Lower leg skin (tissue), 4 donors: ENCODE measurements around the gene HUWE1. TPM values are rescaled to one million over a fixed set of nuclear protein-coding genes. Genes with fewer than 3 reads are reported as not detected.

Experiments used
- DNase-seq, 2 donors: peaks; one replicate each; pipeline ENCODE4 v3.0.0-alpha.2; 2019; ENCODE audit warnings: low spot score in 2 of 2
- H3K4me3 ChIP-seq: fragments of 200-600 bp; sonication (generic); 2 replicates; pipeline ENCODE4 v1.5.1; 2017; ENCODE audit warnings: mild to moderate bottlenecking, low read depth; ENCODE audit not compliant: poor library complexity, severe bottlenecking
- POLR2A ChIP-seq, 2 donors: fragments of 450-650 bp; IDR thresholded peaks; one replicate each; pipeline ENCODE4 v1.6.1; 2016 to 2017; ENCODE audit warnings: antibody characterized with exemption in 2 of 2, mild to moderate bottlenecking in 1 of 2, moderate library complexity in 1 of 2
- WGBS, 2 donors: methylation state at CpG; one replicate each; pipeline ENCODE4 v1.1.5; 2018; 5-methylcytosine and 5-hydroxymethylcytosine counted together
- intact Hi-C: fragments of 100-400 bp; cut with DNase I; formaldehyde crosslinking; loops from one replicate; pipeline ENCODE4 v1.15.0; 2023; ENCODE audit warnings: low total_unique reads
- total RNA-seq, 4 donors: library from RNA; depleted of rRNA; stranded (reverse); fragments of >200 nt; gene quantifications; one replicate each; pipeline ENCODE4 v1.1.0, GENCODE V29; 2016
- TF ChIP-seq, protein P1 (sequence below), 3 donors: fragments of 450-650 bp; IDR thresholded peaks; one replicate each; pipeline ENCODE4 v1.5.1; 2016; ENCODE audit warnings: antibody characterized with exemption in 3 of 3, mild to moderate bottlenecking in 3 of 3, moderate library complexity in 2 of 3

HUWE1 gene
- total RNA-seq, 4 donors from 2014 or later = 128 to 175 (median 158) TPM

DNA sequence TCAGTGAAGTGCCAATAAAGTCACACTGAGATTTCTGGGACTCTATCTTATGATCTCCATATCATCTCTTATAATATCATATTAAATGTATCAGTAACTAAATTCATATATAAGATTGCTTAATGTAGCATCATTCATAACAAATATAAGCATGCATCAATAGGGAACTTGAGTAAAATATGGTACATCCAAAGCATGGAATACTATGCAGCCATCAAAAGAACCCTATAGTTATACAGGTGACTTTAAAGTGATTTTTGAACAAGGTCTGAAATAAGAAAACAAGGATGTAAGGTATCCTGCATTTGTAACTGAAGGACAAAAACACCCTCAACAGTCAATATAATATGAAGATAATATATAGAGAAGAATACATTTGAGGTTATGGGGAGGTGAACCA, 47.3 kb downstream of the HUWE1 start:
- TF ChIP-seq, protein P1, sequence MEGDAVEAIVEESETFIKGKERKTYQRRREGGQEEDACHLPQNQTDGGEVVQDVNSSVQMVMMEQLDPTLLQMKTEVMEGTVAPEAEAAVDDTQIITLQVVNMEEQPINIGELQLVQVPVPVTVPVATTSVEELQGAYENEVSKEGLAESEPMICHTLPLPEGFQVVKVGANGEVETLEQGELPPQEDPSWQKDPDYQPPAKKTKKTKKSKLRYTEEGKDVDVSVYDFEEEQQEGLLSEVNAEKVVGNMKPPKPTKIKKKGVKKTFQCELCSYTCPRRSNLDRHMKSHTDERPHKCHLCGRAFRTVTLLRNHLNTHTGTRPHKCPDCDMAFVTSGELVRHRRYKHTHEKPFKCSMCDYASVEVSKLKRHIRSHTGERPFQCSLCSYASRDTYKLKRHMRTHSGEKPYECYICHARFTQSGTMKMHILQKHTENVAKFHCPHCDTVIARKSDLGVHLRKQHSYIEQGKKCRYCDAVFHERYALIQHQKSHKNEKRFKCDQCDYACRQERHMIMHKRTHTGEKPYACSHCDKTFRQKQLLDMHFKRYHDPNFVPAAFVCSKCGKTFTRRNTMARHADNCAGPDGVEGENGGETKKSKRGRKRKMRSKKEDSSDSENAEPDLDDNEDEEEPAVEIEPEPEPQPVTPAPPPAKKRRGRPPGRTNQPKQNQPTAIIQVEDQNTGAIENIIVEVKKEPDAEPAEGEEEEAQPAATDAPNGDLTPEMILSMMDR (IDR thresholded peaks at IDR 0.05) = no peak
- no peak for TF ChIP-seq POLR2A (IDR thresholded peaks at IDR 0.05)
- H3K4me3 ChIP-seq = no peak overlapping the region
- intact Hi-C loops = no loop called here
- no peak for DNase-seq

- TF ChIP-seq, protein P1 (IDR thresholded peaks at IDR 0.05) = no peak
- no peak for TF ChIP-seq POLR2A (IDR thresholded peaks at IDR 0.05)
- intact Hi-C loops = no loop called here
- no peak for DNase-seq
- H3K4me3 ChIP-seq = no peak overlapping the region
- WGBS, 2 donors = 53 to 58% methylated on average over 2 of the region's 2 CpGs
Observed at GRCh38 chrX:53637479-53637878, 49.0 kb downstream of the HUWE1 start.

DNA sequence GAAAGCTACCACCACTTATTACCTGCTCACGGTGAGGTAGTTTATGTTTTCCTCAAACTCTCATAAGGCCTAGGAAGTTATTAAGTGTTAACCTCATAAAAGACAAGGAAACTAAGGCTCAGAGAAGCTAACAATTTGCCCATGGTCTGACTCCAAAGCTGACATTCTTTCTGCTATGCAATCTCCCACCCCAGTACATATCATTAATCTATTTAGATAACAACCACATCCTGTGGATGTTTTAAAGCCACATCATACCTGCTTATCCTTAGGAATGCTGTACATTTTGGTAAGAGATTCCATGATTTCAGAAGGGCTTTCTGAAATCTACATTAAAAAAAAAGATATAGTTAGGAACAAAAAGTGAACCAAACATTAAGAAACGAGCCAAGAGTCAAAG, 55.4 kb downstream of the HUWE1 start:
- 64 to 92% methylated on average over 2 of the region's 2 CpGs for WGBS, 2 donors
- DNase-seq = no peak
- intact Hi-C loops = no loop called here
- TF ChIP-seq, protein P1 (IDR thresholded peaks at IDR 0.05) = no peak
- TF ChIP-seq POLR2A (IDR thresholded peaks at IDR 0.05) = no peak
- no peak overlapping the region for H3K4me3 ChIP-seq

DNA sequence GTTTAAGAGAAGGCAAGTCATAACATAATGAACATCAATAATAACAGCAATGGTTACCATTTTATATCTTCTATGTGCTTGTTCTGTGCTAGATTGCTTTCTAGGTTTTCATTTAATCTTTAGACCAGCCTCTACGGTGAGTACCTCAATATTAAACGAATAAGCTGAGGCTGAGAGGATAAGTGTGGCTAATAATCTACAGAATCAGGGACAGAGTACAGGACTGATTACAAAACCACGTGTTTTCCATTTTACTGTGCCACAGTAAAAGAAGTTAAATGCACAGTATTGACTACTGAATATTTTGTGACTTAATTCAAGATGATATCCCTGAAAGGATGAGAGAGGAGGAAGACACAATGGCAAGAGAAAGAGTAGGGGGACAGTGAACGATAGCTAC, 56.3 kb downstream of the HUWE1 start:
- intact Hi-C loops = no loop called here
- TF ChIP-seq POLR2A (IDR thresholded peaks at IDR 0.05) = no peak
- TF ChIP-seq, protein P1 (IDR thresholded peaks at IDR 0.05) = no peak
- no peak for DNase-seq
- H3K4me3 ChIP-seq = no peak overlapping the region
- WGBS, 2 donors = 74 to 95% methylated on average over 4 of the region's 4 CpGs

DNA sequence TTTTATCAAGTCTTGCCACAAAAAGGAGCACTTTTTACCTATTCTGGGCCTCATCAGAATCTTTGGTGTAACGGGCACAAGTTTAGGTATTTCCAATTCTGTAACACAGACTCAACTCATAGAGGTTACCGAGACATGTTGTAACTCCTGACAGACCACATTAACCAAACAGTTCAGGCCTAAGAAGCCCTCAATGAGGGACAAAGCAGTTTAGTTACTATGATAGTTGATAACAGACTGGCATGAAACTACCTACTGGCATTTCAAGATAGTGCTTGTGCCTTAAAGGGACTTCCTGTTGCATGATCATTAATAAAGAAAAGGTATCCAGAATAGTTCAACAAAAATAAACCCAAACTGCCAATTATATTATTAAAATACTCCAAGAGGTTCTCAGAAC, 64.1 kb downstream of the HUWE1 start:
- TF ChIP-seq, protein P1 (IDR thresholded peaks at IDR 0.05) = no peak
- TF ChIP-seq POLR2A (IDR thresholded peaks at IDR 0.05) = no peak
- WGBS, 2 donors = 79 to 95% methylated on average over 2 of the region's 2 CpGs
- intact Hi-C loops = no loop called here
- DNase-seq = no peak
- no peak overlapping the region for H3K4me3 ChIP-seq

DNA sequence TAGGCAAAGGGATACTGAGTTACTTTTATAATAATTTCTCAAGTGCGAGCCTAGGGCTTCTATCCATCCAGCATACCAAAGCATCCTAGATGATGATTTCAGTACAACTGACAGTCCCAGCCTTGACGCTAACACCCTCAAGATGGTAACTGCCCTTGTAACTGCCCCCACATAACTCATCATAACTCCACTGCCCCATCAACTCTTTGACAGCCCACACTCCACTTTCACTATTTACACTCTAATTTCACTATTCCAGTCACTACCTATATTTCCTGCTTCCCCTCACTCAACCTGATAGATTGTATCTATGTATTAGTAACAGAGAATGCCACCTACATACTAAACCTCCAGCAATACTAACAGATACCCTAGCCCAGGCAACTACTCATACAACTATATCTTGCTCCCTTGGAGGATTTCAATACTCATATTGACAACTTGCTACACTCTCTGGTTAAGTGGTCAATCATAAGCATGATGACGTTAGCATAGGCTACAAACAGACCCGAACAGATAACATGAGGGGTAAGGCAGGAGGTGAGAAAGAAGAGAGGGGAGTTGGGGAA, 65.0 kb downstream of the HUWE1 start:
- 59 to 96% methylated on average over 4 of the region's 4 CpGs for WGBS, 2 donors
- no peak overlapping the region for H3K4me3 ChIP-seq
- intact Hi-C loops = no loop called here
- no peak for DNase-seq
- no peak for TF ChIP-seq POLR2A (IDR thresholded peaks at IDR 0.05)
